ENCODE measurements around the gene TP53I11. TPM values are rescaled to one million over a fixed set of nuclear protein-coding genes. Genes with fewer than 3 reads are reported as not detected.

Gene TP53I11
- total and polyA plus RNA-seq, 2 donors (not counting 1 experiment from before 2014, with no cell fraction given), result 25.0 to 229 TPM

GRCh38 chr11:44941259-44942021 lies 9.2 kb downstream of the TP53I11 start:
- ChIA-PET CTCF (interaction anchor here (1.3 to 17.1 kb wide), 8 partner anchors 9 to 160 kb away, joined by 4 to 1701 read pairs (median 8); partner anchors contain the start of gene TP53I11), POLR2A (interaction anchor here (0.8 kb wide), 1 partner anchor 161 kb away, joined by 3 read pairs; no protein-coding TSS in a partner anchor)
- Histone ChIP-seq H3K27me3 (replicated peaks in 1 of 4; ENCODE audit: control extremely low read depth in 1 of 4, control insufficient read depth in 3 of 4, insufficient read depth in 4 of 4, low read length in 3 of 4) (no peaks in the 10 kb centered on the region), H2AFZ (ENCODE audit: insufficient read depth, low read depth, low read length, poor library complexity, severe bottlenecking) (no peak overlapping the region), H3K79me2 (ENCODE audit: control insufficient read depth, insufficient read depth, low read length) (peaks cover 64% of the 10 kb centered on the region), H3K4me3 (ENCODE audit: control extremely low read depth in 1 of 5, extremely low read depth in 1 of 5, insufficient read depth in 1 of 5, low read depth in 2 of 5, low read length in 4 of 5) (no peak overlapping the region), H3K4me1 (ENCODE audit: control insufficient read depth in 2 of 2, insufficient read depth in 2 of 2, low read length in 2 of 2) (peaks cover 57 to 80% of the 10 kb centered on the region in 2 donors), H3K36me3 (replicated peaks in 1 of 2; ENCODE audit: control extremely low read depth in 1 of 2, control insufficient read depth in 1 of 2, extremely low read depth in 1 of 2, insufficient read depth in 2 of 2, low read length in 1 of 2) (peaks cover 0 to 28% of the 10 kb centered on the region in 2 experiments), H3K27ac (ENCODE audit: low read length in 2 of 2) (no peak overlapping the region), H3K9me3 (ENCODE audit: control extremely low read depth in 1 of 3, control insufficient read depth in 2 of 3, insufficient read depth in 1 of 3, low read length in 2 of 3) (no peaks in the 10 kb centered on the region), H3K4me2 (replicated peaks; ENCODE audit: low read depth, low read length, poor library complexity, severe bottlenecking) (peak overlapping the region; percentile 88), H4K20me1 (ENCODE audit: control insufficient read depth, insufficient read depth, low read length, poor library complexity, severe bottlenecking) (peaks cover 32% of the 10 kb centered on the region), H3K9ac (ENCODE audit: low read length) (no peak overlapping the region)
- no peaks in the 10 kb centered on the region for H3K9me3 Mint-ChIP-seq (ENCODE audit: insufficient read depth)
- peak overlapping the region; percentile 56 for H3K27ac Mint-ChIP-seq
- no peak for ATAC-seq (ENCODE audit: low read depth)
- peak overlapping the region; percentile 90 for H3K4me3 Mint-ChIP-seq
- intact Hi-C loops (cut with micrococcal nuclease), result loop anchor here (2.0 to 10.0 kb wide), 3 partner anchors 205 to 377 kb away; partner anchors contain the start of genes CD82 and PRDM11
- DNase-seq, result no peak
- no peak for TF ChIP-seq EZH2 (IDR thresholded peaks at IDR 0.05; ENCODE audit: borderline replicate concordance, insufficient read depth, low read depth, low read length, poor library complexity, severe bottlenecking)
- TF ChIP-seq, protein P1, sequence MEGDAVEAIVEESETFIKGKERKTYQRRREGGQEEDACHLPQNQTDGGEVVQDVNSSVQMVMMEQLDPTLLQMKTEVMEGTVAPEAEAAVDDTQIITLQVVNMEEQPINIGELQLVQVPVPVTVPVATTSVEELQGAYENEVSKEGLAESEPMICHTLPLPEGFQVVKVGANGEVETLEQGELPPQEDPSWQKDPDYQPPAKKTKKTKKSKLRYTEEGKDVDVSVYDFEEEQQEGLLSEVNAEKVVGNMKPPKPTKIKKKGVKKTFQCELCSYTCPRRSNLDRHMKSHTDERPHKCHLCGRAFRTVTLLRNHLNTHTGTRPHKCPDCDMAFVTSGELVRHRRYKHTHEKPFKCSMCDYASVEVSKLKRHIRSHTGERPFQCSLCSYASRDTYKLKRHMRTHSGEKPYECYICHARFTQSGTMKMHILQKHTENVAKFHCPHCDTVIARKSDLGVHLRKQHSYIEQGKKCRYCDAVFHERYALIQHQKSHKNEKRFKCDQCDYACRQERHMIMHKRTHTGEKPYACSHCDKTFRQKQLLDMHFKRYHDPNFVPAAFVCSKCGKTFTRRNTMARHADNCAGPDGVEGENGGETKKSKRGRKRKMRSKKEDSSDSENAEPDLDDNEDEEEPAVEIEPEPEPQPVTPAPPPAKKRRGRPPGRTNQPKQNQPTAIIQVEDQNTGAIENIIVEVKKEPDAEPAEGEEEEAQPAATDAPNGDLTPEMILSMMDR (IDR thresholded peaks at IDR 0.05), result no peak
- no peaks in the 10 kb centered on the region for H3K27me3 Mint-ChIP-seq
- peaks cover 76% of the 10 kb centered on the region for H3K4me1 Mint-ChIP-seq
- 78% methylated on average over 9 of the region's 12 CpGs for WGBS (ENCODE audit: insufficient coverage)

- 96% methylated on average over 7 of the region's 9 CpGs for WGBS (ENCODE audit: insufficient coverage)
- Histone ChIP-seq H3K9ac (ENCODE audit: low read length) (no peak overlapping the region), H3K79me2 (ENCODE audit: control insufficient read depth, insufficient read depth, low read length) (peaks cover 64% of the 10 kb centered on the region), H3K4me2 (replicated peaks; ENCODE audit: low read depth, low read length, poor library complexity, severe bottlenecking) (peak overlapping the region; percentile 88), H3K4me3 (ENCODE audit: control extremely low read depth in 1 of 5, extremely low read depth in 1 of 5, insufficient read depth in 1 of 5, low read depth in 2 of 5, low read length in 4 of 5) (no peak overlapping the region), H4K20me1 (ENCODE audit: control insufficient read depth, insufficient read depth, low read length, poor library complexity, severe bottlenecking) (peaks cover 37% of the 10 kb centered on the region), H2AFZ (ENCODE audit: insufficient read depth, low read depth, low read length, poor library complexity, severe bottlenecking) (no peak overlapping the region), H3K27me3 (replicated peaks in 1 of 4; ENCODE audit: control extremely low read depth in 1 of 4, control insufficient read depth in 3 of 4, insufficient read depth in 4 of 4, low read length in 3 of 4) (no peaks in the 10 kb centered on the region), H3K9me3 (ENCODE audit: control extremely low read depth in 1 of 3, control insufficient read depth in 2 of 3, insufficient read depth in 1 of 3, low read length in 2 of 3) (no peaks in the 10 kb centered on the region), H3K4me1 (ENCODE audit: control insufficient read depth in 2 of 2, insufficient read depth in 2 of 2, low read length in 2 of 2) (peaks cover 57 to 78% of the 10 kb centered on the region in 2 donors), H3K36me3 (replicated peaks in 1 of 2; ENCODE audit: control extremely low read depth in 1 of 2, control insufficient read depth in 1 of 2, extremely low read depth in 1 of 2, insufficient read depth in 2 of 2, low read length in 1 of 2) (peaks cover 0 to 27% of the 10 kb centered on the region in 2 experiments), H3K27ac (ENCODE audit: low read length in 2 of 2) (no peak overlapping the region)
- POLR2A ChIA-PET, result no interaction called here
- CTCF ChIA-PET, result interaction anchor here (1.3 to 17.1 kb wide), 8 partner anchors 9 to 161 kb away, joined by 4 to 1701 read pairs (median 8); partner anchors contain the start of gene TP53I11
- intact Hi-C loops (cut with micrococcal nuclease), result loop anchor here (10.0 kb wide), 2 partner anchors 336 to 376 kb away; partner anchors contain the start of gene CD82
- peak overlapping the region; percentile 56 for H3K27ac Mint-ChIP-seq
- H3K4me1 Mint-ChIP-seq, result peaks cover 72% of the 10 kb centered on the region
- no peaks in the 10 kb centered on the region for H3K27me3 Mint-ChIP-seq
- ATAC-seq (ENCODE audit: low read depth) (no peak), DNase-seq (no peak)
- no peaks in the 10 kb centered on the region for H3K9me3 Mint-ChIP-seq (ENCODE audit: insufficient read depth)
- no peak for TF ChIP-seq EZH2 (IDR thresholded peaks at IDR 0.05; ENCODE audit: borderline replicate concordance, insufficient read depth, low read depth, low read length, poor library complexity, severe bottlenecking)
- TF ChIP-seq, protein P1 (IDR thresholded peaks at IDR 0.05), result no peak
- H3K4me3 Mint-ChIP-seq, result no peak overlapping the region
Measured at GRCh38 chr11:44940835-44941234, 9.8 kb downstream of the TP53I11 start.

All from B cell (primary cell).